ENCODE measurements around the gene CNTNAP5. TPM values are rescaled to one million over a fixed set of nuclear protein-coding genes. Genes with fewer than 3 reads are reported as not detected.

CNTNAP5 gene
- total RNA-seq, 1 donor from 2014 or later: not detected

GRCh38 chr2:124797049-124797448 is 772.0 kb downstream of the CNTNAP5 start:
- TF ChIP-seq CTCF (IDR thresholded peaks at IDR 0.05): no peak
- Mint-ChIP-seq H3K36me3 (ENCODE audit: unreplicated experiment) (no peaks in the 10 kb centered on the region), H3K4me1 (ENCODE audit: unreplicated experiment) (no peaks in the 10 kb centered on the region), H3K27me3 (ENCODE audit: unreplicated experiment) (no peaks in the 10 kb centered on the region), H3K27ac (ENCODE audit: unreplicated experiment) (no peak overlapping the region), H3K4me3 (ENCODE audit: unreplicated experiment) (no peak overlapping the region), H3K9me3 (ENCODE audit: unreplicated experiment) (peaks cover 4% of the 10 kb centered on the region)
- DNase-seq (ENCODE audit: extremely low spot score, unreplicated experiment): no peak

- Mint-ChIP-seq H3K27me3 (ENCODE audit: unreplicated experiment) (no peaks in the 10 kb centered on the region), H3K4me3 (ENCODE audit: unreplicated experiment) (no peak overlapping the region), H3K9me3 (ENCODE audit: unreplicated experiment) (peaks cover 8% of the 10 kb centered on the region), H3K27ac (ENCODE audit: unreplicated experiment) (no peak overlapping the region), H3K4me1 (ENCODE audit: unreplicated experiment) (no peaks in the 10 kb centered on the region), H3K36me3 (ENCODE audit: unreplicated experiment) (no peaks in the 10 kb centered on the region)
- no peak for DNase-seq (ENCODE audit: extremely low spot score, unreplicated experiment)
- TF ChIP-seq CTCF (IDR thresholded peaks at IDR 0.05): no peak
Observed at GRCh38 chr2:124798551-124798950, 773.5 kb downstream of the CNTNAP5 start.

GRCh38 chr2:124804014-124804940 is 779.2 kb downstream of the CNTNAP5 start:
- no peak overlapping the region for H3K4me3 Mint-ChIP-seq (ENCODE audit: unreplicated experiment)
- peaks cover 8% of the 10 kb centered on the region for H3K9me3 Mint-ChIP-seq (ENCODE audit: unreplicated experiment)
- peak; percentile 46 for TF ChIP-seq CTCF (IDR thresholded peaks at IDR 0.05)
- H3K4me1 Mint-ChIP-seq (ENCODE audit: unreplicated experiment): no peaks in the 10 kb centered on the region
- no peak overlapping the region for H3K27ac Mint-ChIP-seq (ENCODE audit: unreplicated experiment)
- DNase-seq (ENCODE audit: extremely low spot score, unreplicated experiment): no peak
- H3K27me3 Mint-ChIP-seq (ENCODE audit: unreplicated experiment): no peaks in the 10 kb centered on the region
- H3K36me3 Mint-ChIP-seq (ENCODE audit: unreplicated experiment): no peaks in the 10 kb centered on the region

- Mint-ChIP-seq H3K27ac (ENCODE audit: unreplicated experiment) (no peak overlapping the region), H3K9me3 (ENCODE audit: unreplicated experiment) (peaks cover 11% of the 10 kb centered on the region), H3K36me3 (ENCODE audit: unreplicated experiment) (no peaks in the 10 kb centered on the region), H3K27me3 (ENCODE audit: unreplicated experiment) (no peaks in the 10 kb centered on the region), H3K4me3 (ENCODE audit: unreplicated experiment) (no peak overlapping the region), H3K4me1 (ENCODE audit: unreplicated experiment) (no peaks in the 10 kb centered on the region)
- no peak for TF ChIP-seq CTCF (IDR thresholded peaks at IDR 0.05)
- DNase-seq (ENCODE audit: extremely low spot score, unreplicated experiment): no peak
Observed at GRCh38 chr2:124805060-124805459, 780.0 kb downstream of the CNTNAP5 start.

- no peak overlapping the region for H3K4me3 Mint-ChIP-seq (ENCODE audit: unreplicated experiment)
Observed at GRCh38 chr2:124810132-124810531, 785.0 kb downstream of the CNTNAP5 start.

More at GRCh38 chr2:124810132-124810531, 785.0 kb downstream of the CNTNAP5 start:
- H3K4me1 Mint-ChIP-seq (ENCODE audit: unreplicated experiment): no peaks in the 10 kb centered on the region
- peaks cover 15% of the 10 kb centered on the region for H3K9me3 Mint-ChIP-seq (ENCODE audit: unreplicated experiment)
- H3K27me3 Mint-ChIP-seq (ENCODE audit: unreplicated experiment): no peaks in the 10 kb centered on the region
- TF ChIP-seq CTCF (IDR thresholded peaks at IDR 0.05): no peak
- H3K36me3 Mint-ChIP-seq (ENCODE audit: unreplicated experiment): no peaks in the 10 kb centered on the region
- H3K27ac Mint-ChIP-seq (ENCODE audit: unreplicated experiment): no peak overlapping the region
- DNase-seq (ENCODE audit: extremely low spot score, unreplicated experiment): no peak
